NCI-H128 (cell line): ENCODE results near the gene AGAP1.
"Not testable (repeated sequence)": the region's sequence is repeated elsewhere in the genome, so short reads cannot be mapped to it uniquely, and the experiment has no call there.

Experiments
- DNase-seq: peaks from one replicate; lab custom pipeline; 2025; ENCODE audit not compliant: unreplicated experiment; lab: John Stamatoyannopoulos, UW

The AGAP1 gene

GRCh38 chr2:236045251-236046235 is 551.7 kb downstream of the AGAP1 start:
- DNase-seq: no peak

- no peak for DNase-seq
These were observed 552.9 kb downstream of the AGAP1 start for GRCh38 chr2:236046715-236047114.

- no peak for DNase-seq
These were observed 553.3 kb downstream of the AGAP1 start for GRCh38 chr2:236047176-236047575.

GRCh38 chr2:236047886-236048540 is 554.2 kb downstream of the AGAP1 start:
- DNase-seq: no peak

- DNase-seq: no peak
These were observed 556.1 kb downstream of the AGAP1 start for GRCh38 chr2:236049981-236050380.

GRCh38 chr2:236051351-236051750 is 557.5 kb downstream of the AGAP1 start:
- no peak for DNase-seq

- no peak for DNase-seq
These were observed 558.0 kb downstream of the AGAP1 start for GRCh38 chr2:236051806-236052205.

- no peak for DNase-seq
These were observed 558.4 kb downstream of the AGAP1 start for GRCh38 chr2:236052206-236052605.

GRCh38 chr2:236052926-236053821 is 559.3 kb downstream of the AGAP1 start:
- DNase-seq: no peak

- DNase-seq: no peak
These were observed 560.3 kb downstream of the AGAP1 start for GRCh38 chr2:236054125-236054524.

- no peak for DNase-seq
These were observed 560.9 kb downstream of the AGAP1 start for GRCh38 chr2:236054621-236055305.

GRCh38 chr2:236055471-236055870 is 561.6 kb downstream of the AGAP1 start:
- DNase-seq: no peak

- DNase-seq: no peak
These were observed 562.3 kb downstream of the AGAP1 start for GRCh38 chr2:236056141-236056540.

GRCh38 chr2:236057375-236057774 is 563.5 kb downstream of the AGAP1 start:
- no peak for DNase-seq

GRCh38 chr2:236061497-236061896 is 567.7 kb downstream of the AGAP1 start:
- no peak for DNase-seq

- no peak for DNase-seq
These were observed 568.1 kb downstream of the AGAP1 start for GRCh38 chr2:236061899-236062298.

GRCh38 chr2:236062806-236063205 is 569.0 kb downstream of the AGAP1 start:
- not testable (repeated sequence) for DNase-seq

- DNase-seq: no peak
These were observed 570.2 kb downstream of the AGAP1 start for GRCh38 chr2:236063994-236064393.

GRCh38 chr2:236065314-236066160 is 571.7 kb downstream of the AGAP1 start:
- no peak for DNase-seq

GRCh38 chr2:236070236-236070635 is 576.4 kb downstream of the AGAP1 start:
- DNase-seq: no peak
